Ovary (tissue), 3 donors: Measurements from ENCODE around the gene TAB2.

ENCODE experiments used
- CTCF ChIP-seq, 3 donors: fragments of 450-650 bp in 2 of 3; fragments of 200-600 bp in 1 of 3; IDR thresholded peaks; one replicate each; pipeline versions ENCODE4 v1.5.1 to v1.8.0; 2016 to 2022; ENCODE audit warnings: antibody characterized with exemption in 3 of 3, mild to moderate bottlenecking in 1 of 3
- POLR2A ChIP-seq: fragments of 450-650 bp; IDR thresholded peaks from one replicate; pipeline ENCODE4 v1.6.1; 2017; ENCODE audit warnings: antibody characterized with exemption, mild to moderate bottlenecking, moderate library complexity
- donor health status: DM: no; HTN: no; CAD: no.

GRCh38 chr6:149422581-149422980 is 105.1 kb downstream of the TAB2 start:
- TF ChIP-seq CTCF (IDR thresholded peaks at IDR 0.05), result no peak
- TF ChIP-seq POLR2A, result no peak
